GM21786 (cell line): ENCODE data around the gene RBBP6.

Experiments used
- ATAC-seq: cut with Tn5 transposase; IDR thresholded peaks from one replicate; pipeline ENCODE4 v1.9.1; 2021; ENCODE audit not compliant: unreplicated experiment

RBBP6 gene

DNA sequence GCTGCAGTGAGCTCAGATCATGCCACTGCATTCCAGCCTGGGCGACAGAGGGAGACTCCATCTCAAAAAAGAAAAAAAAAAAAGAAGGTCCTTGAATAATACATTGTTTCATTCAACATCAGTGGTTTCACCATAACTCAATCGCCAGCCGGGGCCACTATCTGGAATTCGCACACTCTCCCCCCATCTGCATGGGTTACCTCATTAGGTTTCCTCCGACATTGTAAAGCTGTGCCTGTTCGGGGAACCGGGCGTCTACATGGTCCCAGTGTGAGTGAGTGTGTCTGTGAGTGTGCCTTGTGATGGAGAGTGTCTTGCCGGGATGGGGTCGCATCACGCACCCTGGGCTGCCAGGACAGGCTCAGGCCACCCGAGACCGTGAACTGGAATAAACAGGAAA lies 16.6 kb upstream of the RBBP6 start:
- ATAC-seq = no peak

DNA sequence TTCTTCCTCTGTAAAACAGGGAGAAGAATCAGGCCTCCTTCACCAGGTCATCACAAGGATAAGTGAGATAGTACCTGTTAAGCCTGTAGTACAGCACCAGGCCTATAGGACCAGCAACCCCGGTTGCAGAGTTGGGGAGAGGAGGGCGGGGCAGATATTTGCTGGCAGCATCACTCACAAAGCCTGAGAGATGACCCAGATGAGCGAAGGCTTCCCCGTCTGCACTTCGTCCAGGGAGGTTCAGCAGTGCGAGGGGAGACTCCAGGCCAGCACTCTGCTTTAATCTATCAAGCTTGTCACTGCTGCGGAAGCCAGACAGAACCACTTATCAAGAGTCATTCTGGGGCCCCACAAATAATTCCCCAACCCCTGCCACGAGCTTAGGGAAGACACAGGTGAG lies 15.8 kb upstream of the RBBP6 start:
- no peak for ATAC-seq

DNA sequence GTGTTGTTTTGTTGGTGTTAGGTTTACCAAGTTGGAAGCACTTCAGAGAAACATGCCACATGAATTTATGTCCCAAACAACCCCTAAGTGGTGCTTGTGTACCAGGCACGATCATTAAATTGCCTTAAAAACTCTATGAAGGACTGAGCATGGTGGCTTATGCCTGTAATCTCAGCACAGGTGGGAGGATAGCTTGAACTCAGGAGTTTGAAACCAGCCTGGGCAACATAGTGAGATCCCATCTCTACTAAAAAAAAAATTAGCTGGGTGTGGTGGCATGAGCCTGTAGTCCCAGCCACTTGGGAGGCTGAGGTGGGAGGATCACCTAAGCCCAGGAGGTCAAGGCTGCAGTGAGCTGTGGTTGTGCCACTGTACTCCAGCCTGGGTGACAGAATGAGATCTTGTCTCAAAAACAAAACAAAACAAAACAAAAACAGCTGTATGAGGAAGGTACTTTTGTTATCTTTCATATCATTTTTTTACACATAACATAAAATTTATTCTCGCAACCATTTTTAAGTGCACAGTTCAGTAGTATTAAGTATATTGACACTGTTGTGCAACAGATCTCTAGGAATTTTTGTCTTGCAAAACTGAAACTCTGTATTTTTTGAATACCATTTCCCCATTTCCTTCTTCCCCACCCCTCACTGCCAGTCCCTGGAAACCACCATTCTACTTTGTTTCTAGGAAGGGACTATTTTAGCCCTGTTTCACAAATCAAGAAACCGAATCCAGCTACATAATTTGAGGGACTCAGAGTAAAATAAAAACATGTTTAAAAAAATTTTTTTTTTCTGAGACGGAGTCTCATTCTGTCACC lies 14.3 kb upstream of the RBBP6 start:
- ATAC-seq = no peak

DNA sequence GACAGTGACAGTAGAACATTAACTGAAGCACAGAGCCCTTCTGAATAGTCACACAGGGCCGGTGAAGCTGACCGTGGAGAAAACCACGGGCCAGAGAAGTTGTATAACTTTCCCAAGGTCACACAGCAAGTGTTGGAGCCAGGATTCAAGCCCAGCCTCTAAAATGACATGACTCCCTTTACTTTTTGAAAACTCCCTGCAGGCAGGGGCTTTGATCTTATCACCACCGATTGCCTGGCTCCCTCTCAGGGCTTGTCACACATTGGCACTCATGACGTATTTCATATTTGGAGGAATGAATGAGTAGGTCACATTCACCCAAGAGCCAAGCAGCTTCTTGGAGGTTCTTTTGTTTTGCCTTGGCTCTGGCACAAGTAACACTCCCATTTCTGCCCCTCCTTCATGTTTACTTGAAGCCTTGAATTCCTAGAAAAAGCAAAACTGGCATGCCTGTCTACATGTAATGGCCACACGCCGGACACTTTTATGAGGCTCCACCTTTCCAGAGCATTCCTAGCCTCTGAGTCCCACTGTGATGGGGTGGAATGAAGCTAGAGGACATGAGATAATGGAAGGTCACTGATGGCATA lies 13.3 kb upstream of the RBBP6 start:
- no peak for ATAC-seq

DNA sequence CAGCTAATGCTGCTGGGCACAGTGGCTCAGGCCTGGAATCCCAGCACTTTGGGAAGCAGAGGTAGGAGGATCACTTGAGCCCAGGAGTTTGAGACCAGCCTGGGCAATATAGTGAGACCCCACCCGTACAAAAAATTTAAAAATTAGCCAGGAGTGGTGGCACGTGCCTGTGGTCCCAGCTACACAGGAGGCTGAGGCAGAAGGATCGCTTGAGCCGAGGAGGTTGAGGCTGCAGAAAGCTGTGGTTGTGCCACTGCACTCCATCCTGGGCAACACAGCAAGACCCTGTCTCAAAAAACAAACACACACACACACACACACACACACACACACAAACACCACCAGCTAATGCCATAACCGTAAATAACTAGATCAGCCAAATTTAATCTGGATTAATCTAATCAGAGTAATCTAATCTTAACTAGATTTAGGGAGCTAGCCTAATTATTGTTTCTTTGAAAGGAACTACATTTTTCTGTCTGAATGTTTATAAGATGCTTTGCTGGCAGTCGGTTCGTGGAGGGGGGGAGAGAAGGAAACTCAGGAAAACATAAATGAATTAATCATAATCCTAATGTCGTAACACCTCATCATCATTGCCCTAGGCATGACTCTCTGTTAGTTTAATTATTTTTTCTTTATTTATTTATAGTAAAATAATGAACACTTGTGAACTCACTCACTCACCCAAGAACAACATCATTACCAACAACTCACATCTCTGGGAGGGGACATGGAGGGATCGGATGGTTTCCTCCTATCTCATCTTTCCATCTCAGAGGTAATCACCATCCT lies 12.5 kb upstream of the RBBP6 start:
- no peak for ATAC-seq

DNA sequence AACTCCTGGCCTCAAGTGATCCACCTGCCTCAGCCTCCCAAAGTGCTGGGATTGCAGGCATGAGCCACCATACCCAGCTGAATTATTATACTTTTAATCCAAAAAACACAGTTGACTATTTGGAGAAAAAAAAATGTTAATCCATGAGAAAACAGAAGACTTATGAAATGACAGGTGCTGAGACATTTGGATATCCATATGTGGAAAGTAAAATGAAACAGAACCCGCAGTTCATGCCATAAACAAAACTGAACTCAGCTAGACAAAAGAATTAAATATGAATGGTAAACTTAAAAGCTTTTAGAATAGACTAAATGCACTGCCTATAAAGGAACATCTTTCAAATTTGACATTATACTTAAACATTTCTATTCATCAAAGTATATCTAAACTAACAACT lies 8.2 kb upstream of the RBBP6 start:
- no peak for ATAC-seq

DNA sequence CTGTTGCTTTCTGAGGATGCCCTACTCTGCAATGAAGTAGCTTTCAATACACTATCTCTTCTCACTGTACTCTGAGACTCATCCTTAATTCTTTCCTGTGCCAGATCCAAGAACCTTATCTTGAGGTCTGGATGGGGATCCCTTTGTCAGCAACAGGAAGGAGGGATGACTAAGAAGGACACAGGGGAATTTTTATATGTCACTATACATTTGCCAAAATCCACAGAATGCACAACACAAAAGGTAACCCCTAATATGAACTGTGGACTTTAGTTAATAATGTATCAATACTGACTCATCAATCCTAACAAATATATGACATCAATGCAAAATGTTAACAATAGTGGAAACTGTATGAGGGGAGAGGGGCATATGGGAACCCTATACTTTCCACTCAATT lies 4.7 kb upstream of the RBBP6 start:
- no peak for ATAC-seq

DNA sequence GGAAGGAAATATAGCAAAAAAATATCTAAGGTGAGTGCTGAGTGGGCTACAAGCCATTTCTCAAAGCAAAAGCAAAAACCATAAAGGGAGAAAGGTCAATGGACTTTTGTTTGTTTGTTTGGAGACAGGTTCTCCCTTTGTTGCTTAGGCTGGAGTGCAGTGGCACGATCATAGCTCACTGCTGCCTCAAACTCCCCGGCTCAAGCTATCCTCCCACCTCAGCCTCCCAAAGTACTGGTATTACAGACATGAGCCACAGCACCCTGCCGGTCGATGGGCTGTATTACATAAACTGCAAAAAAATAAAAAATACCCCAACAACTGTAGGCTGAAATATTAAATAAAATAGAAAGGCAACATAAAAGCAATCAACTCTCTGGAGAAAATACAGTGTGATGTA lies 3.5 kb upstream of the RBBP6 start:
- ATAC-seq = no peak

DNA sequence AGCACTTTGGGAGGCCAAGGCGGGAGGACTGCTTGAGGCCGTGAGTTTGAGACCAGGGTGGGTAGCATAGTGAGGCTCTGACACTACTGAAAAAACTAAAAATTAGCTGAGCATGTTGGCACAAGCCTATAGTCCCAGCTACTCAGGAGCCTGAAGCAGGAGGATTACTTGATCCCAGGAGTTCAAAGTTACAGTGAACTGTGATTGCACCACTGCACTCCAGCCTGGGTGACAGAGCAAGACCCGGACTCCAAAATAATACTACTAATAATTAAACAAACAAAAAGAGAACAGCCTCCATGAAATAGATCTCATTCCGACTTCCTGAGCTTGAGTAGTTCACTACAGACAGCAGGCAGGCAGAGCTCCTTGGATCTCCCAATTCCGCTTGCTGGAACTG lies 2.7 kb upstream of the RBBP6 start:
- ATAC-seq = no peak

DNA sequence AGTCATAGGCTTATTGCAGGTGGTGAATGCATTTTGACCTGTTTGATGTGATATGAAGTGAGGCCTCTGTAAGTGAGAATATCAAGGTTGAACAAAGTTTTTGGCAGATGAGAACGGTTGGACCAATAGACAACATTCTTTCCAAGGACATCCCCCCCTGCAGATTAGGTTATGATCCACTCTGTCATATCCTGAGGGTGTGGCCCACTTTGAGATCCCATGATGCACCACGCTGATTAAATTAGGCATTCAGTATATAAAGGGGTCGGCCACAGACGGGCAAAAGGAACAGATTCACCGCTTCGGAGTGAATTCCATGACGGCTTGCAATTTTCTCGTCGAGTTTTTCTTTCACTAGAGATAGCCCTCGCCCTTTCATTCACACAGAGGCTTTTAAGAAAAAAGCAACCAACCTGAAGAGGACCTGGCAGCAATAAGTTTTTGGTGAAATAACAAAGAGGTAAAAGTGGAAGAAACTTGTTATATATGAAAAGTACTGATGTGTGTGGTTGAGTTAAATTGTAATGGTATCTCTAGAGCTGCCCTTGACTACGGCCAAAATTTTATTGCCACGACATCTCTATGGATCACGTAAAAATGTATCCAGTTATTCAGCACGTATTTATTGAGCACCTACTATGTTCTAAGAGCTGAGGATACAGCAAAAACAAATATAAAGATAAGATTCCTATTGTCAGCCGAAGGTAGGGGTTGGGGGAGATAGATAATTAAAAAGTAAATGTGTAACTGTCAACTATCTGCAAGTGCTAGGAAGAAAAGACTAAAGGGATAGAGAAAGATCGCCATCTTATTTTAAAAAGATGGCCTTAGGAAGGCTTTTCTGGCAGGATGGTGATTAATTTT lies 1.7 kb upstream of the RBBP6 start:
- no peak for ATAC-seq

DNA sequence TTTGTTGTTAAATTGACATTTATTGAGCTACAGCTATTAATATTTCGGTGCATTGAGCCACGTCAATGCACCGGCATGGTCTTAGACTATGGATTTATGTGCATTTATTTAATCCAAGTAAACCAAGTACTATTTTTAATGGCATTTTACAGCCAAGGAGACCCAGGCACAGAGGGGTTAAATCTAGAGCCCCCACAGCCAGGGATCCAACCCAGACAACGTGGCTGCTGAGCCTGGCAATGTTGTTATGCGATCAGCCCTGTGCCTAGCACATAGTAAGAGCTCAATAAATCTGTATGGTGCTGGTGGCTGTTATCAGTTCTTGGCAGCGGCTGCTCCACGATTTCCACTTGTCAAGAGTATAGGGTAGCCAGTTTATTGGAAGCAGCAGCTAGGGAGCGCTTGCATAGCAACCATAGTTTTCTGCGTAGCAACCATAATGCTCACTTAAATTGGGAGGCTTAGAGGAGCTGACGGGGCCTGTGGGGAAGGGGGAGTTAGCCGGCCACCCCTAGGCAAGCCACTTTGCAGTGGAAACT lies 541 bp upstream of the RBBP6 start:
- peak; percentile 35 for ATAC-seq

DNA sequence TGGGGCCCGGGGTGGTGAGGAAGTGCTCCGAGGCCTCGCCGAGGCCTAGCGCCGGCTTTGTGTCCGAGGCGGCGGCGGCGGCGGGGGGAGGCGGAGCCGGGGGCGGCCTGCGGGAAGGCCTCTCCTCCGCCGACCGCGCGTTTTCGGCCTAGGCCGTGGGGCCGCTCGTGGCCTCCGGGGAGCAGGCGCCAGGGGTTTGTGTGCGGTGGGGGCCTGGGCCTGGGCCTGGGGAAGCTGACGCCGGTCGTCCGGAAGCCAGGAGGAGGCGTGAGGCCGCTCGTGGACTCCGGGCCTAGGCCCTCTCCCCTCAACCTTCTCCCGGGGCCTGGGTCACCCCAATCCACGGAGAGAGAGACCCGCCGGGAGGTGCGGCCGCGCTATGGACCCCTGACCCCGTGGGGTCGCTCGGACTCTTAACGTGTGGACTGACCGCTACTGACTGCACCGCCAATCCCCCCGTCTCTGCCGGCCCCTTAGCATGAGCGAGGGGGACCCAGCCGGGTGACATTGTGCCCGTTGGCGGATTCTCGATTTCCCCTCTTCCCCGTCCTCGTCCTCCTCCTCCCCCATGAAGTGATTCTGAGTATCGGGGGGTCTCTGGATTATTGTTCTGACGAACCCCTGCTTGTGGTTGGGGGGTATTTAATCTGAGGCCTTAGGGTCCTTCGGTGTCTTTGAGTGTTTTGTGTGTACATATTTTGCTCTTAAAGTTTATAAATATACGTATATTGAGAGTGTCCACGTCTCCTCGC lies 660 bp downstream of the RBBP6 start:
- ATAC-seq = peak; percentile 20

DNA sequence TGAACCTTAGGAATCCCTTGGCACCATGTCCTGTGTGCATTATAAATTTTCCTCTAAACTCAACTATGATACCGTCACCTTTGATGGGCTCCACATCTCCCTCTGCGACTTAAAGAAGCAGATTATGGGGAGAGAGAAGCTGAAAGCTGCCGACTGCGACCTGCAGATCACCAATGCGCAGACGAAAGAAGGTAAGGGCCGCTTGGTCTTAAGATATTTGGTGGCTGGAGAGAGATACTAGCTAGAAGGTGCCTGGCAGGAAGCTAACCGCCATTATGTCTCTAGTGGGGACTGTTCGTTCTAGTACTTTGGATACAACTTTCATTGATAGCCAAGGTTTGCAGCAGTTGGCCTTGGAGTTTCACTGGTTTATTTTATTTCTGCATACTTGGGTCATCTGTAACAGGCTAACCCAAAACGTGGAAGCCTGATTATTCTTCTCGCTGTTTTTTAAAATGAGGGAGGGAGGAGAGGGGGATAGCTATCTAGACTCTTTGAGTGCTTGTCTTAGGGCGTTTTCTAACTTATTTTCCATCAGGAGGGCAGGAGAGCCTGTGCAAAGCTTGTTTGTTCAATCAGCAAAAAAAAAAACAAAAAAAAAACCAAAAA lies 1.3 kb downstream of the RBBP6 start:
- no peak for ATAC-seq

DNA sequence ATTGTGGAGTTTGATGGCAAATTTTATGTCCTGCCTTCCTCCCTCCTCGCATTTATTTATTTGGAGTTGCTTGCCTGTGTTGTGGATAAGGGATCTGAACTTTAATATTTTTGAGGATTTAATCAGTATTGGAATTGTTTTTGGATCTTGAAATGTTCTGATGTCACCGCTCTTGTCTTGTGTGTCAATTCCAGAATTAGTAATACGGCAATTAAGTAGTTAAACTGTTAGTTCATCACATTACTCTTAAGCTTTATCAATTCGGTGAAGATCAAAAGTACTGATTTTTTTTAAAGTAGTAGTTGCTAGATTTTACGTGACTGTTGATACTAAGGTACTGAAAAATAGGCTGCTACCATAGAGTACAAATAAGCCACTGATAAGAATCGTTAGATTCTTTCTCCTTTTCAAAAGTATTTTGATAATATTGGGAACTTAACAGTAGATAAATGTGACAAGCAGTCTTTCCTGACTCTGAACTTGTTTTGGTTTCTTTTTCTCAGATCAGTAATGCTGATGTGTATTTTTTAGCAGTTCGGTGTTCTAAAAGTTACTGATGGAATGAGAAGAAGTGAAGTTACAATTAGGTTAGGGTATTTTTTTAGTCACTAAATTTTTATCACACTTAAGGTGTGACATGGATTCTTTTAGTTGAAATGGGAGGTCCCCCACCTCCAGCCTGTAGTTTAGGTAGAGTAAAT lies 2.0 kb downstream of the RBBP6 start:
- no peak for ATAC-seq

DNA sequence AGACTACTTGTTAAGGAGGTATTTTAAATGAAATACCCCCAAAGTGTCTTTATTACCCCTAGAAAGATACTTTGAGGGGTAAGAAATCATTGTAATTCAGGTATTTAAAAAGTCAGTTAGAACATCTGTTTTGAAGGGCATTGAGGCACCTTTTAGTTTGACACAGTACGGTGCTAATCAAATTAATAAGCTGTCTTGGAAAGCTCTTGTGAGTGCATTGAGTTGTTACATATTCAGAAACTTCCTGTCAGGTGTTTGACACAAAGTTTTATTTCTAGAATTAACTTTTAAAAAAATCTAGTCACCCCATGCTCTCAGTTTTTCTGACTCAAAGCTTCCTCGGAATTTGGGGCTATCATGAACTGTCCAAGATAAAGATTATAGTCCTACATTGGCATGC lies 4.6 kb downstream of the RBBP6 start:
- ATAC-seq = no peak

DNA sequence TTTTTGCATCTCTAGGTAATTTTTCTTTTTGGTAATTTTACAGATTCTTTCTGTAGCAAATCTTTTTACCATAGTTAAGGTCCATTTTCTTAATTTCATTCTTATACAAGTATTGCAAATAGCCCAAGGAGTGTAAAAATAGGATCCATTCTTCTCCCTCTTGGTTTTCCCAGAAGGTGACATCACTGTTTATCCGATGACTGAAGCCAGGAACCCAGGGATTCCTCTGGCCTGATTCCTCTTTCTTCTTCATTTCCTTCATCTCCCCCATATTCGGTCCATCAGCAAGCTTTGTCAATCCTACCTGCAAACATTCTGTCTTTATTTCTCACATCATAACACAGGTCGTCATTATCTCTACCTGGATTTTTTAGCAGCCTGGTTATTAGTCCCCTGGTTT lies 5.3 kb downstream of the RBBP6 start:
- ATAC-seq = no peak

DNA sequence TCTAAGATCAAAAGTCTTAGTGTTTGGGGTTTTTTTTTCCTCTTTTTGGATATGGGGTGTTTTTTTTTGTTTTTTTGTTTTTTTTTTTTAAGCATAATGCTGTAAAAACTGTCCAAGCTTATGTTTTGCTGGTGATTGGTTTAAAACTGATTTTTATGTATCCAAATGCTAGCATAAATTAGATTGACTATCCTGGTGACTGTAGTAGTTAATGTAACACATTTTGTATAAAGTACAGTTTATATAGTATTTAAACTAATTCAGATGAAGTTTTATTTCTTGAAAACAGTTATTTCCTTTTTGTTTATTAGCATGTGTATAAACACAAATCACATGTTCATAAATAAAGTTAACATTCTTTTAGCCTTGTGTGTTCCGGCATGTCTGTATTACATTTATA lies 10.9 kb downstream of the RBBP6 start:
- no peak for ATAC-seq

DNA sequence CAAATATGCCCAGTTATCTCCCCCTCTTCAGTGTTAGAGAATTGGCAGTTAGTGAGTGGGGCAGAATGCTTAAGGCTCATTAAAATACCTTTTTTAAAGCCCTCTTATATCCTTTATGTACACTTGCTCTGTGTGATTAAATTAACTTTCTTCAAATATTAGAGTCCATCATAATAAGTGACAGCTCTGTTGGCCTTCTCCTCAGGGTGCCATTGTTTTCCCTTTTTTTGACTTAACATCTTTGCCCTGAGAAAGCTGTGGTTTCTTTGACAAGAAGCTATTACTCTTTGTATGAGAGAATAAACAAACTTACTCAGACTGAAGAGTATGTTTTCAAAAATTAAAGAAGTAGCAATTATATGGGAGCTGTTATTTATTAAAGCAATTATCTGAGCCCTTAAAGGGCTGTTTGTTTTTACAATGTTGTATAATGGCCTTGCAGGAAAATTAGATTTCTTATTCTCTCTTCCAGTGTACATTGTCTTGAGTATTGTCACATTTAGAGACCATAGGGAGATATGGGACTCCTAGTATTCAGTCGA lies 13.4 kb downstream of the RBBP6 start:
- no peak for ATAC-seq

DNA sequence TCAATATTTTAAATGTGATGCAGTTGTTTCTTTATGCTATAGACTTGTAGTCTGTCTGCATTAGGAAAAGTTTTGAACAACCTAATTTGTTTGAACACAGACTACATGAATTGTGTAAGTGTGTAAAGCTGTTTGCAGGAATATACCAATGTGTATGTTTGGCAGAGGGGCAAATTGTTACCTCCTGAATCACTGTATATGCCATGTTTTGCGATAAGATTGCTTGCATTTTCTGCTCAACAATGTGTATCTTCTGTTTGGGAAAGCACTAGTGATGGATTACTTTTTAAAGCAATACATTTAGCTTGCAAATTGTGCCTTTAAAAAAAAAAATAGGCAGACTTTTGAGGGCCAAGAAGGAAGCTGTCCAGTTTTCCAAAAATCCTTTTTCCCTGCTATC lies 14.6 kb downstream of the RBBP6 start:
- ATAC-seq = no peak
